Endothelial cell of umbilical vein (primary cell): ENCODE measurements around the gene TFDP2. TPM values are rescaled to one million over a fixed set of nuclear protein-coding genes. Genes with fewer than 3 reads are reported as not detected.

Experiments used
- BruUV-seq: library from RNA; stranded (reverse); fragments of 400-500 nt; replicated peaks from 2 replicates; lab custom pipeline; 2021; lab: Mats Ljungman, UMichigan
- CTCF ChIA-PET: fragments of 300-600, 350-600 bp; sonication (Branson Sonifier 250); formaldehyde crosslinking; loops from one replicate; lab custom pipeline; 2021; ENCODE audit warnings: antibody characterized with exemption, inconsistent platforms; lab: Charles Lee
- POLR2A ChIA-PET: fragments of 300-600, 350-600 bp; sonication (Branson Sonifier 250); formaldehyde crosslinking; loops from one replicate; lab custom pipeline; 2021; ENCODE audit warnings: antibody characterized with exemption, inconsistent platforms; lab: Charles Lee
- DNase-seq: peaks from one replicate; pipeline ENCODE4 v3.0.0-alpha.2; 2011; ENCODE audit warnings: low read depth, low spot score
- FAIRE-seq: peaks from 2 replicates; lab custom pipeline; 2011; peaks lifted over from hg19 to GRCh38; lab: Jason Lieb, UNC
- H2AFZ ChIP-seq: 2 replicates; pipeline ENCODE4 v1.6.0; 2012; ENCODE audit warnings: low read depth, low read length, control low read depth, inconsistent platforms
- H3K27ac ChIP-seq: 2 replicates; pipeline ENCODE4 v1.5.1; 2011; ENCODE audit warnings: low read depth, mild to moderate bottlenecking, control low read depth, low read length, moderate library complexity; ENCODE audit not compliant: insufficient read depth
- H3K27me3 ChIP-seq, 2 experiments: 2 replicates each; pipeline versions ENCODE4 v1.6.0 to v1.6.1; 2011; ENCODE audit warnings: low read length in 2 of 2, mixed read lengths in 1 of 2; ENCODE audit not compliant: control insufficient read depth in 2 of 2, insufficient read depth in 2 of 2
- H3K36me3 ChIP-seq, 2 experiments: 2 replicates in 1 of 2; 3 replicates in 1 of 2; pipeline ENCODE4 v1.5.1; 2011; ENCODE audit warnings: low read length in 2 of 2, mild to moderate bottlenecking in 1 of 2, moderate library complexity in 1 of 2; ENCODE audit not compliant: control insufficient read depth in 2 of 2, insufficient read depth in 2 of 2; ENCODE audit errors: extremely low read depth in 1 of 2
- H3K4me1 ChIP-seq: 3 replicates; pipeline ENCODE4 v1.5.1; 2011; ENCODE audit warnings: mild to moderate bottlenecking, low read length; ENCODE audit not compliant: control insufficient read depth, insufficient read depth; ENCODE audit errors: extremely low read depth
- H3K4me2 ChIP-seq: 2 replicates; pipeline ENCODE4 v1.6.1; 2011; ENCODE audit warnings: low read length, control low read depth, mixed read lengths; ENCODE audit not compliant: insufficient read depth
- H3K4me3 ChIP-seq, 3 experiments: fragments of 200-600 bp in 1 of 3; sonication (generic), shearing (Covaris generic) in 1 of 3; replicated peaks in 1 of 3; 2 replicates each; pipeline ENCODE4 v1.5.1; 2011 to 2016; ENCODE audit warnings: control low read depth in 3 of 3, low read length in 3 of 3, mild to moderate bottlenecking in 2 of 3, inconsistent platforms in 1 of 3, low read depth in 1 of 3, moderate library complexity in 1 of 3; ENCODE audit not compliant: insufficient read depth in 1 of 3
- H3K79me2 ChIP-seq: 2 replicates; pipeline ENCODE4 v1.6.0; 2012; ENCODE audit warnings: low read length, inconsistent platforms; ENCODE audit not compliant: control insufficient read depth, insufficient read depth
- H3K9ac ChIP-seq: replicated peaks from 2 replicates; pipeline ENCODE3; 2011; ENCODE audit warnings: low read length, control low read depth; ENCODE audit not compliant: insufficient read depth; ENCODE audit errors: extremely low read depth
- H3K9me1 ChIP-seq: replicated peaks from 3 replicates; pipeline ENCODE4 v1.6.0; 2011; ENCODE audit warnings: mild to moderate bottlenecking, low read length; ENCODE audit not compliant: control insufficient read depth, insufficient read depth; ENCODE audit errors: extremely low read depth
- H3K9me3 ChIP-seq: replicated peaks from 2 replicates; pipeline ENCODE4 v1.5.1; 2012; ENCODE audit warnings: low read length, inconsistent platforms; ENCODE audit not compliant: control insufficient read depth, insufficient read depth
- H4K20me1 ChIP-seq: replicated peaks from 2 replicates; pipeline ENCODE3; 2011; ENCODE audit warnings: mild to moderate bottlenecking, low read length; ENCODE audit not compliant: control insufficient read depth, insufficient read depth; ENCODE audit errors: extremely low read depth
- CTCF ChIP-seq, 2 donors: IDR thresholded peaks; 1 replicate in 1 of 2; 2 replicates in 1 of 2; pipeline ENCODE4 v1.5.1; 2011; ENCODE audit warnings: low read length in 2 of 2, mild to moderate bottlenecking in 2 of 2, moderate library complexity in 2 of 2, control low read depth in 1 of 2, inconsistent platforms in 1 of 2, low read depth in 1 of 2; ENCODE audit not compliant: insufficient read depth in 1 of 2; ENCODE audit errors: extremely low read depth in 1 of 2
- EZH2 ChIP-seq: IDR thresholded peaks from 2 replicates; pipeline ENCODE4 v1.6.1; 2012; ENCODE audit warnings: borderline replicate concordance, low read depth, mild to moderate bottlenecking, moderate library complexity, low read length, inconsistent platforms; ENCODE audit not compliant: severe bottlenecking
- FOS ChIP-seq: IDR thresholded peaks from 2 replicates; pipeline ENCODE4 v1.6.1; 2011; ENCODE audit warnings: mild to moderate bottlenecking, low read length, moderate library complexity, borderline replicate concordance; ENCODE audit not compliant: insufficient read depth
- GATA2 ChIP-seq: IDR thresholded peaks from 2 replicates; pipeline ENCODE4 v1.7.0; 2011; ENCODE audit warnings: low read depth, mild to moderate bottlenecking, moderate library complexity, mixed read lengths, low read length; ENCODE audit not compliant: insufficient read length, insufficient read depth
- JUN ChIP-seq: IDR thresholded peaks from 2 replicates; pipeline ENCODE4 v1.6.1; 2011; ENCODE audit warnings: borderline replicate concordance, low read depth; ENCODE audit not compliant: insufficient read length, insufficient read depth
- MAX ChIP-seq: IDR thresholded peaks from 2 replicates; pipeline ENCODE4 v1.6.1; 2011; ENCODE audit not compliant: insufficient read depth, insufficient read length
- MYC ChIP-seq: IDR thresholded peaks from one replicate; pipeline ENCODE4 v1.6.1; 2011; ENCODE audit warnings: mild to moderate bottlenecking, low read depth, low read length
- POLR2A ChIP-seq: IDR thresholded peaks from 2 replicates; pipeline ENCODE4 v1.6.1; 2012; ENCODE audit warnings: low read depth, mild to moderate bottlenecking, control low read depth, low read length
- POLR2AphosphoS5 ChIP-seq: IDR thresholded peaks from 2 replicates; pipeline ENCODE4 v1.6.1; 2012; ENCODE audit warnings: low read depth, mild to moderate bottlenecking, control low read depth, low read length, moderate library complexity; ENCODE audit not compliant: insufficient read depth
- dilution Hi-C: fragments of 300-500 bp; cut with MboI; formaldehyde crosslinking; loops from one replicate; pipeline ENCODE4 v1.15.0; 2019; ENCODE audit warnings: low sequenced_read_pairs; ENCODE audit not compliant: extremely low pct_ligation_motif_present
- intact Hi-C: fragments of 100-400 bp; cut with micrococcal nuclease; formaldehyde crosslinking; loops from one replicate; pipeline ENCODE4 v1.10.0; 2022
- polyA plus RNA-seq, 4 experiments: library from polyadenylated mRNA; depleted of rRNA in 3 of 4; stranded (reverse) in 3 of 4; unstranded in 1 of 4; fragments of >200 nt; gene quantifications; 2 replicates each; pipeline versions ENCODE4 v1.2.1 to v1.2.3, GENCODE V29; 2011 to 2012; ENCODE audit warnings: missing spikeins in 1 of 4
- total RNA-seq: library from RNA; stranded (reverse); gene quantifications from 2 replicates; pipeline ENCODE4 v1.2.3, GENCODE V29; 2021

The TFDP2 gene
- total and polyA plus RNA-seq, 2 donors (not counting 3 experiments of a cell fraction or from before 2014, with no cell fraction given) = 8.5 to 21.5 TPM

- dilution Hi-C loops = no loop called here
- Histone ChIP-seq H3K36me3 (no peaks in the 10 kb centered on the region), H3K4me3 (no peak overlapping the region), H3K9ac (no peak overlapping the region), H3K27ac (no peak overlapping the region), H3K9me3 (no peaks in the 10 kb centered on the region), H2AFZ (no peak overlapping the region), H4K20me1 (peaks cover 4% of the 10 kb centered on the region), H3K4me2 (peak overlapping the region; percentile 35), H3K79me2 (no peaks in the 10 kb centered on the region), H3K27me3 (no peaks in the 10 kb centered on the region), H3K9me1 (no peaks in the 10 kb centered on the region), H3K4me1 (peaks cover 16% of the 10 kb centered on the region)
- TF ChIP-seq JUN (peak; percentile 30), CTCF (IDR thresholded peaks at IDR 0.05; ENCODE audit: extremely low read depth in 1 of 2, insufficient read depth in 1 of 2, low read depth in 1 of 2, low read length in 2 of 2) (no peak), FOS (peak; percentile 55), POLR2AphosphoS5 (no peak)
- intact Hi-C loops = no loop called here
- peak; percentile 36 for DNase-seq
- BruUV-seq = no TSS peak
- POLR2A ChIA-PET = no interaction called here
- FAIRE-seq = peak; percentile 75
- CTCF ChIA-PET = no interaction called here
Measured at GRCh38 chr3:142019794-142020320, 129.5 kb downstream of the TFDP2 start.

- BruUV-seq = no TSS peak
- CTCF ChIA-PET = no interaction called here
- no peak for DNase-seq
- Histone ChIP-seq H4K20me1 (peaks cover 4% of the 10 kb centered on the region), H3K79me2 (no peaks in the 10 kb centered on the region), H3K9me1 (no peaks in the 10 kb centered on the region), H3K9ac (no peak overlapping the region), H3K9me3 (no peaks in the 10 kb centered on the region), H3K27me3 (no peaks in the 10 kb centered on the region), H2AFZ (no peak overlapping the region), H3K27ac (no peak overlapping the region), H3K4me3 (no peak overlapping the region), H3K4me2 (no peak overlapping the region), H3K4me1 (no peaks in the 10 kb centered on the region), H3K36me3 (no peaks in the 10 kb centered on the region)
- dilution Hi-C loops = no loop called here
- POLR2A ChIA-PET = no interaction called here
- intact Hi-C loops = no loop called here
- no peak for FAIRE-seq
- TF ChIP-seq GATA2 (no peak), JUN (no peak), POLR2A (no peak), CTCF (IDR thresholded peaks at IDR 0.05; ENCODE audit: extremely low read depth in 1 of 2, insufficient read depth in 1 of 2, low read depth in 1 of 2, low read length in 2 of 2) (no peak), EZH2 (no peak), MYC (no peak), POLR2AphosphoS5 (no peak), MAX (no peak), FOS (no peak)
Measured at GRCh38 chr3:142013993-142014392, 135.4 kb downstream of the TFDP2 start.
